ENCODE results near the gene RAB21. TPM values are rescaled to one million over a fixed set of nuclear protein-coding genes. Genes with fewer than 3 reads are reported as not detected.

RAB21 gene
- total RNA-seq, 2 donors from 2014 or later = 95.7 to 117 TPM

DNA sequence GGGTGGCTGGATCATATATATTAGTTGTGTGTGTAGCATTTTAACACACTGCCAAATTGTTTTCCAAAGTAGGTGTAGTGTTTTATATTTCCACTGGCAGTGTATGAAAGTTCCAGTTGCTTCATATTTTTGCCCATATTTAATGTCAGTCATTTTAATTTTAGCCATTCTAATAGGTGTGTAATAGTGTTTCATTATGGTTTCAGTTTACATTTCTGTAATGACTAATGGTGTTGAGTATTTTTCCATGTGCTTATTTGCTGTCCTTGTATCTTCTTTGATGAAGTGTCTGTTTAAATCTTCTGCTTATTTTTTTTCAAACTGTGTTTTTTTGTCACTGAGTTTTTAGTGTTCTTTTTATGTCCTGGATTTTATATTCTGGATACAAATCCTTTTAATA, 93.5 kb downstream of the RAB21 start:
- ATAC-seq (no peak), DNase-seq (no peak)
- intact Hi-C loops (cut with DNase I) = no loop called here

- DNase-seq (no peak), ATAC-seq (no peak)
- intact Hi-C loops (cut with DNase I) = no loop called here
These were observed 94.6 kb downstream of the RAB21 start for GRCh38 chr12:71849109-71849851.

Other genes starting within 250 kb of the RAB21 start
- 10 to 100 TPM; 19.4 to 24.5 TPM for gene ZFC3H1, start 91.0 kb upstream of the RAB21 start, total RNA-seq
- 1 to 10 TPM; 4.3 to 5.2 TPM for gene THAP2, start 90.6 kb upstream of the RAB21 start, total RNA-seq
- gene TMEM19, start 68.8 kb upstream of the RAB21 start, total RNA-seq = 10 to 100 TPM; 25.8 to 28.8 TPM
- 10 to 100 TPM; 23.3 to 29.0 TPM for gene TBC1D15, start 84.9 kb downstream of the RAB21 start, total RNA-seq
- not detected for gene TPH2, start 184.0 kb downstream of the RAB21 start, total RNA-seq